H1 (cell line): ENCODE data around the gene GLP1R. TPM values are rescaled to one million over a fixed set of nuclear protein-coding genes. Genes with fewer than 3 reads are reported as not detected.

ENCODE experiments used
- CTCF ChIA-PET: fragments of 300-600 bp; sonication (Branson Sonifier 250); formaldehyde crosslinking; loops from one replicate; lab custom pipeline; 2021; ENCODE audit not compliant: partially characterized antibody; lab: Charles Lee
- POLR2A ChIA-PET: fragments of 300-600 bp; sonication (Branson Sonifier 250); formaldehyde crosslinking; loops from one replicate; lab custom pipeline; 2021; ENCODE audit warnings: inconsistent platforms; ENCODE audit not compliant: partially characterized antibody; lab: Charles Lee
- DNase-seq, 2 experiments: peaks; one replicate each; pipeline versions ENCODE4 v3.0.0 to v3.0.0-alpha.2; 2010 to 2022; ENCODE audit warnings: low spot score in 2 of 2, low read depth in 1 of 2, mixed read lengths in 1 of 2
- FAIRE-seq: peaks from 2 replicates; lab custom pipeline; 2011; peaks lifted over from hg19 to GRCh38; lab: Jason Lieb, UNC
- H2AFZ ChIP-seq: 2 replicates; pipeline ENCODE4 v1.8.1; 2012; ENCODE audit warnings: low read length, inconsistent platforms
- H2AK5ac ChIP-seq: 2 replicates; pipeline ENCODE4 v1.6.1; 2013; ENCODE audit warnings: low read depth, low read length
- H2BK120ac ChIP-seq: replicated peaks from 2 replicates; pipeline ENCODE3; 2013; ENCODE audit warnings: low read depth, low read length, inconsistent platforms
- H2BK12ac ChIP-seq: 2 replicates; pipeline ENCODE4 v1.6.1; 2013; ENCODE audit warnings: low read depth, low read length
- H2BK15ac ChIP-seq: 2 replicates; pipeline ENCODE4 v1.6.1; 2013; ENCODE audit warnings: low read length
- H2BK20ac ChIP-seq: 2 replicates; pipeline ENCODE4 v1.6.1; 2013; ENCODE audit warnings: low read length
- H2BK5ac ChIP-seq: 2 replicates; pipeline ENCODE4 v1.6.1; 2013; ENCODE audit warnings: low read depth, low read length
- H3K14ac ChIP-seq: 2 replicates; pipeline ENCODE4 v1.6.1; 2013; ENCODE audit warnings: inconsistent platforms; ENCODE audit not compliant: insufficient read length
- H3K18ac ChIP-seq: 2 replicates; pipeline ENCODE4 v1.6.1; 2013; ENCODE audit warnings: low read length; ENCODE audit errors: extremely low read depth
- H3K23ac ChIP-seq: 2 replicates; pipeline ENCODE4 v1.6.1; 2013; ENCODE audit warnings: inconsistent platforms; ENCODE audit not compliant: insufficient read length
- H3K23me2 ChIP-seq: 2 replicates; pipeline ENCODE4 v1.6.1; 2013; ENCODE audit warnings: low read depth, low read length
- H3K27ac ChIP-seq: 2 replicates; pipeline ENCODE4 v1.6.1; 2011; ENCODE audit warnings: low read depth, low read length, inconsistent platforms
- H3K27me3 ChIP-seq, 4 experiments: replicated peaks in 1 of 4; 1 replicate in 1 of 4; 2 replicates in 3 of 4; pipeline versions ENCODE4 v1.6.1 to v1.8.1; 2011 to 2013; ENCODE audit warnings: low read length in 3 of 4, mild to moderate bottlenecking in 3 of 4, inconsistent platforms in 2 of 4, mixed read lengths in 2 of 4, moderate library complexity in 1 of 4; ENCODE audit not compliant: control insufficient read depth in 3 of 4, insufficient read depth in 3 of 4; ENCODE audit errors: extremely low read depth in 1 of 4
- H3K36me3 ChIP-seq, 4 experiments: 2 replicates each; pipeline versions ENCODE4 v1.6.1 to v1.8.1; 2011 to 2013; ENCODE audit warnings: mild to moderate bottlenecking in 4 of 4, low read length in 3 of 4, moderate library complexity in 2 of 4, control low read depth in 1 of 4, inconsistent platforms in 1 of 4; ENCODE audit not compliant: insufficient read depth in 4 of 4, control insufficient read depth in 2 of 4
- H3K4ac ChIP-seq: replicated peaks from 2 replicates; pipeline ENCODE3; 2013; ENCODE audit warnings: low read length, low read depth, mixed read lengths, inconsistent platforms; ENCODE audit not compliant: insufficient read length
- H3K4me1 ChIP-seq, 4 experiments: replicated peaks in 1 of 4; 1 replicate in 1 of 4; 2 replicates in 3 of 4; pipeline versions ENCODE4 v1.6.1 to v1.8.1; 2011 to 2013; ENCODE audit warnings: low read length in 3 of 4, inconsistent platforms in 2 of 4, mixed read lengths in 1 of 4; ENCODE audit not compliant: insufficient read depth in 4 of 4, control insufficient read depth in 3 of 4
- H3K4me2 ChIP-seq, 2 experiments: 2 replicates each; pipeline versions ENCODE4 v1.6.1 to v1.8.1; 2011 to 2013; ENCODE audit warnings: low read depth in 2 of 2, low read length in 2 of 2, control low read depth in 1 of 2, inconsistent platforms in 1 of 2, mild to moderate bottlenecking in 1 of 2; ENCODE audit not compliant: insufficient read depth in 1 of 2
- H3K4me3 ChIP-seq, 4 experiments: fragments of 200-600, 300-600 bp in 1 of 4; sonication (generic), shearing (Covaris generic), sonication (Bioruptor Twin) in 1 of 4; 2 replicates each; pipeline versions ENCODE4 v1.5.1 to v1.8.1; 2011 to 2016; ENCODE audit warnings: low read length in 4 of 4, low read depth in 3 of 4, control low read depth in 2 of 4, inconsistent platforms in 2 of 4, mild to moderate bottlenecking in 2 of 4, mixed read lengths in 1 of 4, moderate library complexity in 1 of 4; ENCODE audit not compliant: insufficient read depth in 2 of 4; ENCODE audit errors: extremely low read depth in 1 of 4
- H3K56ac ChIP-seq: replicated peaks from 2 replicates; pipeline ENCODE3; 2013; ENCODE audit warnings: low read depth, mild to moderate bottlenecking, mixed read lengths, low read length, inconsistent platforms; ENCODE audit not compliant: insufficient read length
- H3K79me1 ChIP-seq: 2 replicates; pipeline ENCODE4 v1.6.1; 2013; ENCODE audit warnings: low read depth, low read length, control low read depth
- H3K79me2 ChIP-seq, 2 experiments: 2 replicates each; pipeline versions ENCODE4 v1.6.1 to v1.8.1; 2012 to 2013; ENCODE audit warnings: low read length in 2 of 2, mild to moderate bottlenecking in 2 of 2, inconsistent platforms in 1 of 2; ENCODE audit not compliant: insufficient read depth in 2 of 2, control insufficient read depth in 1 of 2
- H3K9ac ChIP-seq, 4 experiments: replicated peaks in 1 of 4; 1 replicate in 1 of 4; 2 replicates in 3 of 4; pipeline versions ENCODE4 v1.6.1 to v1.8.1; 2011 to 2013; ENCODE audit warnings: low read depth in 3 of 4, low read length in 3 of 4, control low read depth in 2 of 4, mild to moderate bottlenecking in 2 of 4, moderate library complexity in 2 of 4, inconsistent platforms in 1 of 4; ENCODE audit errors: extremely low read depth in 1 of 4
- H3K9me3 ChIP-seq, 2 experiments: 2 replicates each; pipeline versions ENCODE4 v1.6.1 to v1.8.1; 2012 to 2013; ENCODE audit warnings: mild to moderate bottlenecking in 2 of 2, moderate library complexity in 2 of 2, control low read depth in 1 of 2, inconsistent platforms in 1 of 2, low read depth in 1 of 2, low read length in 1 of 2, mixed read lengths in 1 of 2; ENCODE audit not compliant: insufficient read depth in 2 of 2
- H4K20me1 ChIP-seq, 2 experiments: replicated peaks in 1 of 2; 2 replicates each; pipeline versions ENCODE3 to v1.8.1; 2011 to 2013; ENCODE audit warnings: inconsistent platforms in 2 of 2, low read length in 2 of 2, mild to moderate bottlenecking in 1 of 2; ENCODE audit not compliant: insufficient read depth in 2 of 2, control insufficient read depth in 1 of 2
- H4K5ac ChIP-seq: 2 replicates; pipeline ENCODE4 v1.6.1; 2013; ENCODE audit warnings: low read length, low read depth, mixed read lengths, inconsistent platforms; ENCODE audit not compliant: insufficient read length
- H4K8ac ChIP-seq: 2 replicates; pipeline ENCODE4 v1.8.0; 2013; ENCODE audit warnings: mild to moderate bottlenecking, moderate library complexity, low read length, inconsistent platforms; ENCODE audit not compliant: insufficient read depth; ENCODE audit errors: extremely low read depth
- H4K91ac ChIP-seq: replicated peaks from 2 replicates; pipeline ENCODE3; 2013; ENCODE audit warnings: low read length, mixed read lengths, inconsistent platforms; ENCODE audit not compliant: insufficient read length
- CEBPB ChIP-seq: IDR thresholded peaks from 2 replicates; pipeline ENCODE4 v1.6.1; 2012; ENCODE audit warnings: low read depth, low read length
- NRF1 ChIP-seq: IDR thresholded peaks from 2 replicates; pipeline ENCODE4 v1.6.1; 2011; ENCODE audit warnings: mild to moderate bottlenecking, low read depth, low read length, improper control_type of control experiment
- SIN3A ChIP-seq, 2 experiments: IDR thresholded peaks in 1 of 2; conservative IDR thresholded peaks in 1 of 2; 2 replicates each; pipeline ENCODE4 v1.6.1; 2011 to 2012; ENCODE audit warnings: low read length in 2 of 2, improper control_type of control experiment in 1 of 2, low read depth in 1 of 2, mild to moderate bottlenecking in 1 of 2
- YY1 ChIP-seq: IDR thresholded peaks from 2 replicates; pipeline ENCODE4 v1.6.1; 2011; ENCODE audit warnings: low read depth, mild to moderate bottlenecking, low read length
- WGBS, 2 experiments: shearing (Covaris generic) in 1 of 2; methylation state at CpG; one replicate each; pipeline versions ENCODE4 v1.1.6 to v1.1.7; 2013 to 2015; ENCODE audit warnings: low lambda C conversion rate in 2 of 2, mixed read lengths in 2 of 2, inconsistent platforms in 1 of 2, low coverage in 1 of 2, missing lambda C conversion rate in 1 of 2; ENCODE audit not compliant: insufficient replicate concordance in 2 of 2, insufficient coverage in 1 of 2, insufficient read length in 1 of 2; ENCODE audit errors: extremely low coverage in 1 of 2, missing lambda C conversion rate in 1 of 2; 5-methylcytosine and 5-hydroxymethylcytosine counted together
- polyA plus RNA-seq, 7 experiments: library from polyadenylated mRNA; depleted of rRNA in 3 of 7; stranded (reverse) in 5 of 7; unstranded in 2 of 7; fragments of >200 nt in 5 of 7; fragments of 200-250 nt in 2 of 7; gene quantifications; 1 replicate in 5 of 7; 2 replicates in 1 of 7; 4 replicates in 1 of 7; pipeline versions ENCODE4 v1.2.1 to v1.2.3, GENCODE V29; 2011 to 2013; ENCODE audit warnings: missing spikeins in 2 of 7, mixed read lengths in 2 of 7
- total RNA-seq: library from RNA; stranded (reverse); fragmentation: NEBNext Ultra II Directional; extraction: Animal tissue kit (Norgen Biotek cat#: 25700); gene quantifications from 2 replicates; pipeline ENCODE4 v1.2.1, GENCODE V29; 2021

The GLP1R gene
- total and polyA plus RNA-seq, 2 of the 8 experiments (the other 6 are each of a cell fraction or from before 2014, with no cell fraction given), result 2.6 to 2.7 TPM

- H3K9ac ChIP-seq, result no peak overlapping the region
- no peaks in the 10 kb centered on the region for H3K27me3 ChIP-seq
- no peak overlapping the region for H3K23ac ChIP-seq
- 66% methylated on average over 2 of the region's 2 CpGs; no CpG with 5 or more reads in 1 of the 2 experiments for WGBS, 2 experiments
- no peak overlapping the region for H4K8ac ChIP-seq
- H3K4me3 ChIP-seq, result no peak overlapping the region
- H4K5ac ChIP-seq, result no peak overlapping the region
- no peak overlapping the region for H3K14ac ChIP-seq
- TF ChIP-seq NRF1, result no peak
- TF ChIP-seq SIN3A (conservative IDR thresholded peaks at IDR 0.05 in 1 of 2, IDR thresholded peaks at IDR 0.05 in 1 of 2; ENCODE audit: low read depth in 1 of 2, low read length in 2 of 2), result peak; percentile 65 to 73; a peak in 2 of 4 replicates
- peak; percentile 74 for TF ChIP-seq CEBPB
- 0 out of 2 replicates have a peak, but pooled peaks have one; percentile 24 for TF ChIP-seq YY1
- TF ChIP-seq, all 59 proteins: peak for 3
- CTCF ChIA-PET, result interaction anchor here (0.7 to 2.3 kb wide), 16 partner anchors 9 to 193 kb away, joined by 3 to 11 read pairs (median 4); no protein-coding TSS in a partner anchor
- H2BK5ac ChIP-seq, result no peak overlapping the region
- H3K23me2 ChIP-seq, result no peaks in the 10 kb centered on the region
- no peak overlapping the region for H2BK20ac ChIP-seq
- H2BK120ac ChIP-seq, result no peak overlapping the region
- H3K4me1 ChIP-seq, result no peaks in the 10 kb centered on the region
- H3K27ac ChIP-seq, result no peak overlapping the region
- POLR2A ChIA-PET, result interaction anchor here (0.7 to 1.0 kb wide), 2 partner anchors 10 to 92 kb away, joined by 3 to 4 read pairs; no protein-coding TSS in a partner anchor
- H4K91ac ChIP-seq, result no peak overlapping the region
- no peak overlapping the region for H3K56ac ChIP-seq
- no peaks in the 10 kb centered on the region for H4K20me1 ChIP-seq
- H2BK12ac ChIP-seq, result no peak overlapping the region
- H3K4me2 ChIP-seq, result no peak overlapping the region
- no peak overlapping the region for H2AFZ ChIP-seq
- no peak overlapping the region for H2AK5ac ChIP-seq
- FAIRE-seq, result peak; percentile 84
- no peak overlapping the region for H3K4ac ChIP-seq
- no peak overlapping the region for H2BK15ac ChIP-seq
- H3K18ac ChIP-seq, result no peak overlapping the region
- no peaks in the 10 kb centered on the region; a peak in 1 of 8 replicates for H3K36me3 ChIP-seq
- peak in 1 of 2 experiments; percentile 66 for DNase-seq
- H3K9me3 ChIP-seq, result no peaks in the 10 kb centered on the region
- no peaks in the 10 kb centered on the region for H3K79me1 ChIP-seq
- no peaks in the 10 kb centered on the region for H3K79me2 ChIP-seq
Observed at GRCh38 chr6:39137245-39137644, 88.7 kb downstream of the GLP1R start.
